Esophagus squamous epithelium (tissue), 5 donors: ENCODE measurements around the gene LRRC74B. TPM values are rescaled to one million over a fixed set of nuclear protein-coding genes. Genes with fewer than 3 reads are reported as not detected.

Experiments used
- DNase-seq: peaks from one replicate; lab custom pipeline; 2025; lab: John Stamatoyannopoulos, UW
- H3K27ac ChIP-seq, 4 donors: fragments of 200-600 bp; sonication (generic); one replicate each; pipeline ENCODE4 v1.5.1; 2016 to 2019; ENCODE audit warnings: mild to moderate bottlenecking in 1 of 4
- H3K27me3 ChIP-seq, 4 donors: fragments of 200-600 bp; sonication (generic); 1 replicate in 3 of 4; 2 replicates in 1 of 4; pipeline versions ENCODE4 v1.5.1 to v1.6.0; 2017 to 2021; ENCODE audit warnings: antibody characterized with exemption in 1 of 4
- H3K36me3 ChIP-seq, 3 donors: fragments of 200-600 bp; sonication (generic); one replicate each; pipeline ENCODE4 v1.5.1; 2016 to 2019
- H3K4me1 ChIP-seq, 3 donors: fragments of 200-600 bp; sonication (generic); one replicate each; pipeline ENCODE4 v1.5.1; 2017 to 2019
- H3K4me3 ChIP-seq, 4 donors: fragments of 200-600 bp; sonication (generic); 1 replicate in 3 of 4; 2 replicates in 1 of 4; pipeline ENCODE4 v1.5.1; 2016 to 2019; ENCODE audit warnings: mild to moderate bottlenecking in 2 of 4, moderate library complexity in 1 of 4
- H3K9me3 ChIP-seq, 3 donors: fragments of 200-600 bp; sonication (generic); one replicate each; pipeline ENCODE4 v1.5.1; 2016 to 2019
- POLR2A ChIP-seq, 4 donors: fragments of 450-650 bp; IDR thresholded peaks; one replicate each; pipeline ENCODE4 v1.6.1; 2017; ENCODE audit warnings: antibody characterized with exemption in 4 of 4, mild to moderate bottlenecking in 4 of 4, moderate library complexity in 3 of 4
- WGBS, 2 donors: methylation state at CpG; one replicate each; pipeline ENCODE4 v1.1.5; 2018; 5-methylcytosine and 5-hydroxymethylcytosine counted together
- intact Hi-C: fragments of 100-400 bp; cut with DNase I; formaldehyde crosslinking; loops from one replicate; pipeline ENCODE4 v1.15.0; 2022
- total RNA-seq, 4 donors: library from RNA; depleted of rRNA; stranded (reverse); fragments of >200 nt; gene quantifications; one replicate each; pipeline ENCODE4 v1.1.0, GENCODE V29; 2016
- TF ChIP-seq, protein P1 (sequence below), 6 experiments: fragments of 450-650 bp in 4 of 6; fragments of 200-600 bp in 2 of 6; sonication (generic) in 2 of 6; IDR thresholded peaks; one replicate each; pipeline ENCODE4 v1.5.1; 2016 to 2019; ENCODE audit warnings: antibody characterized with exemption in 6 of 6, mild to moderate bottlenecking in 4 of 6, moderate library complexity in 4 of 6
- donor health status: DM: yes; HTN: yes; CAD: no.

Gene LRRC74B
- total RNA-seq, 4 donors from 2014 or later, result 0.04 TPM; not detected in 3

DNA sequence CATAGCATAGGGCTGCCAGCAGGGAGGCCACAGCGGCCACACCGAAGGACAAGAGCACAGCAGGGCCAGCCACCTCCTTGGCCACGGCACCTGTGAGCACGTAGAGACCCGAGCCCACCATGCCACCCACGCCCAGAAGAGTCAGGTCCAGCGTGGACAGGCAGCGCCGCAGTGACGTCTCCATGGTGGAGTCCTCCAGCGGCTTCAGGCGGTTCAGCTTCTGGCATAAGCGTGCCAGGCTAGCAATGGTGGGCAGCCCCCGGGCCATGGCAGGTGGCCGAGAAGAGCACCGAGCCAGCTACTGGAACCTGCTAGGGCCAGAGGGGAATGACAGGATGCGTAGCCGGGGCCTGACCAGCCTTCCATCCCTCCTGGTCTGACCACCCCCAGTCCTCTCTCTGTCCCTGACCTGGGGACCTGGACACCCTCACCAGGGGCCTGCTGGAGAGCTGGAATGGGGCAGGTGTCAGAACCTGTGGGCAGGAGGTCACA is 14.2 kb upstream of the LRRC74B start:
- Histone ChIP-seq H3K4me1 (peaks cover 11 to 32% (median 15%) of the 10 kb centered on the region in 3 donors), H3K4me3 (peak overlapping the region; percentile 34 to 55 (median 46)), H3K27me3 (peaks cover 0 to 56% (median 0%) of the 10 kb centered on the region in 4 donors), H3K9me3 (no peaks in the 10 kb centered on the region), H3K27ac (peak overlapping the region in 1 of 4 donors; percentile 9), H3K36me3 (no peaks in the 10 kb centered on the region)
- 76% methylated on average over 7 of the region's 18 CpGs; no CpG with 5 or more reads in 1 of the 2 donors for WGBS, 2 donors
- no peak for DNase-seq
- TF ChIP-seq, protein P1, sequence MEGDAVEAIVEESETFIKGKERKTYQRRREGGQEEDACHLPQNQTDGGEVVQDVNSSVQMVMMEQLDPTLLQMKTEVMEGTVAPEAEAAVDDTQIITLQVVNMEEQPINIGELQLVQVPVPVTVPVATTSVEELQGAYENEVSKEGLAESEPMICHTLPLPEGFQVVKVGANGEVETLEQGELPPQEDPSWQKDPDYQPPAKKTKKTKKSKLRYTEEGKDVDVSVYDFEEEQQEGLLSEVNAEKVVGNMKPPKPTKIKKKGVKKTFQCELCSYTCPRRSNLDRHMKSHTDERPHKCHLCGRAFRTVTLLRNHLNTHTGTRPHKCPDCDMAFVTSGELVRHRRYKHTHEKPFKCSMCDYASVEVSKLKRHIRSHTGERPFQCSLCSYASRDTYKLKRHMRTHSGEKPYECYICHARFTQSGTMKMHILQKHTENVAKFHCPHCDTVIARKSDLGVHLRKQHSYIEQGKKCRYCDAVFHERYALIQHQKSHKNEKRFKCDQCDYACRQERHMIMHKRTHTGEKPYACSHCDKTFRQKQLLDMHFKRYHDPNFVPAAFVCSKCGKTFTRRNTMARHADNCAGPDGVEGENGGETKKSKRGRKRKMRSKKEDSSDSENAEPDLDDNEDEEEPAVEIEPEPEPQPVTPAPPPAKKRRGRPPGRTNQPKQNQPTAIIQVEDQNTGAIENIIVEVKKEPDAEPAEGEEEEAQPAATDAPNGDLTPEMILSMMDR (IDR thresholded peaks at IDR 0.05), result no peak
- TF ChIP-seq POLR2A (IDR thresholded peaks at IDR 0.05), result no peak
- intact Hi-C loops, result no loop called here

DNA sequence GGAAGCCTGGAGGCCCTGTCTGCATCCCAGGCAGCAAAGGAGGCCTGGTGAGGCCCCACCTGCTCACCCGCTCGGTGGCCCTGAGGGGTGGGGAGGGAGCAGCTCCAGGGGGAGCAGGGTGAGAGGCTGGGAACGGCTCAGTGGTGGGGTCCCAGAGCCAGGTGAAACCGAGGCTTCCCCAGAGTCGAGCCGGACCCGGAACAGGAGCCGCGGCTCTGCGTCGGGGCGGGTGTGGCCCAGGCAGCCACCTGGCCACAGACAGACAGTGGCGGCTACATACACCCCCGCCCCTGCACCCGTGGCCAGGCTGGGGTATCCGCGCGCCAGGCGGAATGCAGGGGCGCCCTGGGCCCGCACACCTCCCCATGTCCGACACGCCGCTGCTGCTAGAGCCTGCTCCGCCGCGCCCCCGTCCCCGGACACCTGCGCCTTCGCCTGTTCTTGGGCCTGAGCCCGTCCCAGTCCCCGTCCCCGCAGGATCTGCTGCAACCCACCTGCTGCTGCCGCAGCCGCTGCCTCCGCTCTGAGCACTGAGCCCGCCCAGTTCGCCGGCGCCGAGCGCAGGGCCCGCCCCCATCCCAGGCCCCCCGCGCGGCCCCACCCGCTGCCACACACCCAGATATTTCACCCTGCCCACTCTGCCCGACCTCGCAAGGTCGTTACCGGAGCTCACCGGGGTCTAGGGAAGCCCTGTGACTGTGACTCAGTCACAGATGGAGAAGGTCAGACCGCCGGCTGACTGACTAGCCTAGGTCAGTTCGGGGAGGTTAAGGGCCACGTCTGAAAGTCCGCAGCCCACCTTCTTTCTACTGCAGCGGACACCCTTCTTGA is 13.5 kb upstream of the LRRC74B start, which contains the start of gene SLC7A4:
SLC7A4 (minus strand) TSS at position 525 of the 831 bp plus-strand sequence. CDS start 749 bp downstream, outside the sequence.
- Histone ChIP-seq H3K4me3 (peak within 1 kb of the TSS; percentile 34 to 55 (median 46)), H3K27ac (peak within 1 kb of the TSS in 3 of 4 donors; percentile 9 to 21 (median 12)), H3K36me3 (no peaks in the 10 kb centered on the region), H3K4me1 (peaks cover 9 to 25% (median 11%) of the 10 kb centered on the region in 3 donors), H3K9me3 (no peaks in the 10 kb centered on the region), H3K27me3 (peaks cover 0 to 56% (median 0%) of the 10 kb centered on the region in 4 donors)
- DNase-seq, result no peak
- WGBS, 2 donors, result no CpG with 5 or more reads among the region's 59 CpGs
- intact Hi-C loops, result no loop called here
- no peak for TF ChIP-seq POLR2A (IDR thresholded peaks at IDR 0.05)
- TF ChIP-seq, protein P1 (IDR thresholded peaks at IDR 0.05), result no peak

DNA sequence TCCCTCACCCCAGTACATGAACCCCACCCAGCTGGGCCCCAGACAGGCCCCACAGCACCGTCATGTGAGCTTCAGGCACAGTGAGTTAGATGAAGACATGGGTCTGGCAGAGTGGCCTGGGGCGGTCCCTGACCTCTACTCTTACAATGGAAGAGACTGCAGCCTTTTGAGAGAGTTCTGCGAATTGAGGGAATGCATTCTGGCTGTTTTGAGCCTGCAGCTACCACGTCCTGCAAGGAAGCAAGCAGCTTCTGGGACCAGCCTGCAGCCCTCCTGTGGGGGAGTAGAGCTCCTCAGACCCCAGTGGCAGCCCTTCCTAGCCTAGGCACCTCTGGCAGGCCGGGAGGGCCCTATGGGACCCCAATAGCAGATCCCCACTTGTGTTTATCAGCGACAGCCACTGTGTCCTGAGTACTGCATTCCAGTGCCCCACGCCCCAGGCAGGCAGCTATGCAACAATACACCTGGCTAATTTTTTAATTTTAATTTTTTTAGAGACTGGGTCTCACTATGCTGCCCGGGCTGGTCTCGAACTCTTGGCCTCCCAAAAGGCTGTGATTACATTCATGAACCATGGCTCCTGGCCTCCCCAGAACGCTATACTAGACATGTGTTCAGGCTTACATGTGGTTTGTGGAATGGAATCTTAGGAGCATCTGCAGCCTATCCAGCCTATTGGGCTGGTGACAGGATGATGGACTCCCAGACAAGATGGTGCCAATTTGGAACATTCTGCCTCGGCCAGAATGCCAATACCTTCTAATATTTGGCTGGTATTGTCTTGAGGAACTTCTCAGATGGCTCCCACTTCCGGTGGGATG is 12.7 kb upstream of the LRRC74B start:
- Histone ChIP-seq H3K36me3 (no peaks in the 10 kb centered on the region), H3K27me3 (peaks cover 0 to 55% (median 0%) of the 10 kb centered on the region in 4 donors), H3K4me1 (peaks cover 9 to 22% (median 13%) of the 10 kb centered on the region in 3 donors), H3K9me3 (no peaks in the 10 kb centered on the region), H3K4me3 (peak overlapping the region in 1 of 4 donors; percentile 55), H3K27ac (no peak overlapping the region)
- 86 to 88% methylated on average over 7 to 12 of the region's 12 CpGs for WGBS, 2 donors
- intact Hi-C loops, result no loop called here
- no peak for TF ChIP-seq POLR2A (IDR thresholded peaks at IDR 0.05)
- TF ChIP-seq, protein P1 (IDR thresholded peaks at IDR 0.05), result no peak
- DNase-seq, result no peak

DNA sequence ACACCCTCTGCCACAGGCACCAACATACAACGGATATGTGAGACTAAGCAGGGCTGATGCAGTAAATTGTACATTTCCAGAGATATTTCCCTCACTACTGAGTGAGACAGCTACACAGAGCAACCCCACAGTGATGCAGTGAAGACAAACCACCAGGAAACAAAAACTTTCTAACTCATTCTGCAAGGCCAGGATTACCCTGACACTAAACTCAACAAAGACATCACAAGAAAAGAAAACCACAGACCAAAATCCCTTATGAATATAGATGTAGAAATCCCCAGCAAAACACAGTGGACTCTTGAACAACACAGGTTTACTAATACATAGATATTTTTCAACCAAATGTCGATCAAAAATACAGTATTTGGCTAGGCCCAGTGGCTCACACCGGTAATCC is 11.9 kb upstream of the LRRC74B start:
- TF ChIP-seq, protein P1 (IDR thresholded peaks at IDR 0.05), result no peak
- no peak for TF ChIP-seq POLR2A (IDR thresholded peaks at IDR 0.05)
- no peaks in the 10 kb centered on the region for H3K9me3 ChIP-seq
- H3K4me3 ChIP-seq, result no peak overlapping the region
- H3K27ac ChIP-seq, result no peak overlapping the region
- WGBS, 2 donors, result 72 to 83% methylated on average over 3 of the region's 3 CpGs
- intact Hi-C loops, result no loop called here
- no peak for DNase-seq
- no peaks in the 10 kb centered on the region for H3K36me3 ChIP-seq
- peaks cover 0 to 47% (median 0%) of the 10 kb centered on the region in 4 donors for H3K27me3 ChIP-seq
- peaks cover 9 to 29% (median 14%) of the 10 kb centered on the region in 3 donors for H3K4me1 ChIP-seq
